Cardiac fibroblast (primary cell): ENCODE results near the gene AARS2.

Experiments used
- DNase-seq, 2 donors: peaks; one replicate each; pipeline versions ENCODE4 v3.0.0 to v3.0.0-alpha.2; 2010; ENCODE audit warnings: low read depth in 2 of 2
- H3K4me3 ChIP-seq, 2 donors: replicated peaks in 1 of 2; 1 replicate in 1 of 2; 2 replicates in 1 of 2; pipeline ENCODE4 v1.5.1; 2011; ENCODE audit warnings: low read depth in 2 of 2, low read length in 2 of 2, mild to moderate bottlenecking in 2 of 2, moderate library complexity in 1 of 2
- CTCF ChIP-seq: IDR thresholded peaks from one replicate; pipeline ENCODE4 v1.5.1; 2011; ENCODE audit warnings: low read depth, mild to moderate bottlenecking, low read length, inconsistent platforms

Gene AARS2

GRCh38 chr6:44258325-44258863 is 54.8 kb downstream of the AARS2 start:
- TF ChIP-seq CTCF = no peak
- no peak for DNase-seq
- no peak overlapping the region for H3K4me3 ChIP-seq

GRCh38 chr6:44257753-44258324 is 55.3 kb downstream of the AARS2 start:
- no peak for DNase-seq
- H3K4me3 ChIP-seq = peak overlapping the region; percentile 40 to 89
- TF ChIP-seq CTCF = no peak

GRCh38 chr6:44257025-44257752 is 56.0 kb downstream of the AARS2 start, which contains the start of gene SLC35B2:
Gene SLC35B2, minus strand, starts transcription at chr6:44257528. Its CDS starts 118 bp downstream, at chr6:44257410.
- H3K4me3 ChIP-seq = peak within 1 kb of the TSS; percentile 88 to 89
- peak; percentile 62 to 82 for DNase-seq
- TF ChIP-seq CTCF = peak; percentile 10

- no peak for TF ChIP-seq CTCF
- DNase-seq = no peak
- peak overlapping the region; percentile 88 to 89 for H3K4me3 ChIP-seq
These were observed 56.4 kb downstream of the AARS2 start for GRCh38 chr6:44256775-44257024.

- peak overlapping the region; percentile 88 to 89 for H3K4me3 ChIP-seq
- DNase-seq = no peak
- TF ChIP-seq CTCF = no peak
These were observed 57.0 kb downstream of the AARS2 start for GRCh38 chr6:44255871-44256774.

- no peak for DNase-seq
- no peak overlapping the region for H3K4me3 ChIP-seq
- TF ChIP-seq CTCF = no peak
These were observed 57.9 kb downstream of the AARS2 start for GRCh38 chr6:44255105-44255808.
